Skeletal muscle satellite cell (primary cell): ENCODE results near the gene CADPS.
A peak's percentile ranks its signal among the peaks of the same experiment; 100 is the strongest.

Experiments used
- H3K27me3 ChIP-seq: 2 replicates; pipeline ENCODE4 v1.7.0; 2013; ENCODE audit warnings: low read length; ENCODE audit not compliant: control insufficient read depth, insufficient read depth
- H3K36me3 ChIP-seq: 2 replicates; pipeline ENCODE4 v1.7.0; 2013; ENCODE audit warnings: mild to moderate bottlenecking, control low read depth, low read length; ENCODE audit not compliant: insufficient read depth
- H3K4me1 ChIP-seq: 2 replicates; pipeline ENCODE4 v1.7.0; 2013; ENCODE audit warnings: low read length; ENCODE audit not compliant: control insufficient read depth, insufficient read depth
- H3K4me2 ChIP-seq: 2 replicates; pipeline ENCODE4 v1.7.0; 2013; ENCODE audit warnings: mild to moderate bottlenecking, low read length
- H3K4me3 ChIP-seq: 2 replicates; pipeline ENCODE4 v1.7.0; 2013; ENCODE audit warnings: low read length
- H3K9ac ChIP-seq: 2 replicates; pipeline ENCODE4 v1.7.0; 2013; ENCODE audit warnings: mild to moderate bottlenecking, low read depth, low read length, moderate library complexity
- H3K9me3 ChIP-seq: replicated peaks from 2 replicates; pipeline ENCODE4 v1.7.0; 2013; ENCODE audit warnings: mild to moderate bottlenecking, control low read depth, low read length

CADPS gene

GRCh38 chr3:62708638-62709373, 166.4 kb downstream of the CADPS start:
- H3K4me1 ChIP-seq: peaks cover 4% of the 10 kb centered on the region
- no peaks in the 10 kb centered on the region for H3K36me3 ChIP-seq
- H3K9ac ChIP-seq: no peak overlapping the region
- H3K4me2 ChIP-seq: no peak overlapping the region
- H3K4me3 ChIP-seq: no peak overlapping the region
- H3K9me3 ChIP-seq: no peaks in the 10 kb centered on the region
- H3K27me3 ChIP-seq: no peaks in the 10 kb centered on the region

GRCh38 chr3:62705721-62706120, 169.5 kb downstream of the CADPS start:
- H3K9me3 ChIP-seq: no peaks in the 10 kb centered on the region
- H3K36me3 ChIP-seq: no peaks in the 10 kb centered on the region
- H3K4me2 ChIP-seq: no peak overlapping the region
- H3K9ac ChIP-seq: no peak overlapping the region
- H3K27me3 ChIP-seq: no peaks in the 10 kb centered on the region
- no peak overlapping the region for H3K4me3 ChIP-seq
- peaks cover 12% of the 10 kb centered on the region for H3K4me1 ChIP-seq

GRCh38 chr3:62703451-62704167, 171.6 kb downstream of the CADPS start:
- Histone ChIP-seq H3K9me3 (no peaks in the 10 kb centered on the region), H3K9ac (no peak overlapping the region), H3K4me1 (peaks cover 12% of the 10 kb centered on the region), H3K27me3 (no peaks in the 10 kb centered on the region), H3K4me2 (no peak overlapping the region), H3K36me3 (no peaks in the 10 kb centered on the region), H3K4me3 (no peak overlapping the region)

- H3K27me3 ChIP-seq: no peaks in the 10 kb centered on the region
- no peaks in the 10 kb centered on the region for H3K36me3 ChIP-seq
- no peak overlapping the region for H3K9ac ChIP-seq
- peaks cover 12% of the 10 kb centered on the region for H3K4me1 ChIP-seq
- no peaks in the 10 kb centered on the region for H3K9me3 ChIP-seq
- no peak overlapping the region for H3K4me3 ChIP-seq
- H3K4me2 ChIP-seq: no peak overlapping the region
Measured at GRCh38 chr3:62700357-62700756, 174.9 kb downstream of the CADPS start.

GRCh38 chr3:62699728-62700127, 175.5 kb downstream of the CADPS start:
- H3K9ac ChIP-seq: no peak overlapping the region
- no peaks in the 10 kb centered on the region for H3K27me3 ChIP-seq
- H3K9me3 ChIP-seq: no peaks in the 10 kb centered on the region
- H3K4me1 ChIP-seq: peaks cover 12% of the 10 kb centered on the region
- no peak overlapping the region for H3K4me2 ChIP-seq
- no peak overlapping the region for H3K4me3 ChIP-seq
- H3K36me3 ChIP-seq: no peaks in the 10 kb centered on the region

- Histone ChIP-seq H3K4me1 (no peaks in the 10 kb centered on the region), H3K9ac (no peak overlapping the region), H3K36me3 (no peaks in the 10 kb centered on the region), H3K9me3 (no peaks in the 10 kb centered on the region), H3K27me3 (no peaks in the 10 kb centered on the region), H3K4me3 (no peak overlapping the region), H3K4me2 (no peak overlapping the region)
Measured at GRCh38 chr3:62696011-62696410, 179.2 kb downstream of the CADPS start.

GRCh38 chr3:62688812-62689211, 186.4 kb downstream of the CADPS start:
- Histone ChIP-seq H3K4me2 (no peak overlapping the region), H3K4me1 (peaks cover 27% of the 10 kb centered on the region), H3K4me3 (no peak overlapping the region), H3K36me3 (no peaks in the 10 kb centered on the region), H3K27me3 (no peaks in the 10 kb centered on the region), H3K9ac (no peak overlapping the region), H3K9me3 (no peaks in the 10 kb centered on the region)

GRCh38 chr3:62688050-62688449, 187.2 kb downstream of the CADPS start:
- Histone ChIP-seq H3K4me1 (peaks cover 29% of the 10 kb centered on the region), H3K9ac (no peak overlapping the region), H3K9me3 (no peaks in the 10 kb centered on the region), H3K4me2 (no peak overlapping the region), H3K27me3 (no peaks in the 10 kb centered on the region), H3K4me3 (no peak overlapping the region), H3K36me3 (no peaks in the 10 kb centered on the region)

GRCh38 chr3:62686503-62687294, 188.5 kb downstream of the CADPS start:
- no peaks in the 10 kb centered on the region for H3K36me3 ChIP-seq
- no peaks in the 10 kb centered on the region for H3K27me3 ChIP-seq

GRCh38 chr3:62682826-62683225, 192.4 kb downstream of the CADPS start:
- Histone ChIP-seq H3K4me1 (peaks cover 24% of the 10 kb centered on the region), H3K4me3 (no peak overlapping the region), H3K36me3 (no peaks in the 10 kb centered on the region), H3K27me3 (no peaks in the 10 kb centered on the region), H3K4me2 (no peak overlapping the region), H3K9ac (no peak overlapping the region), H3K9me3 (no peaks in the 10 kb centered on the region)

More at GRCh38 chr3:62686503-62687294, 188.5 kb downstream of the CADPS start:
- Histone ChIP-seq H3K9me3 (no peaks in the 10 kb centered on the region), H3K4me3 (peak overlapping the region; percentile 41), H3K4me2 (peak overlapping the region; percentile 58), H3K9ac (peak overlapping the region; percentile 57), H3K4me1 (peaks cover 33% of the 10 kb centered on the region)

GRCh38 chr3:62679988-62680387, 195.2 kb downstream of the CADPS start:
- Histone ChIP-seq H3K27me3 (no peaks in the 10 kb centered on the region), H3K36me3 (no peaks in the 10 kb centered on the region), H3K9me3 (no peaks in the 10 kb centered on the region), H3K9ac (no peak overlapping the region), H3K4me1 (peaks cover 5% of the 10 kb centered on the region), H3K4me3 (no peak overlapping the region), H3K4me2 (no peak overlapping the region)
